Measurements from ENCODE around the gene METTL15.
"Not testable (repeated sequence)": the region's sequence is repeated elsewhere in the genome, so short reads cannot be mapped to it uniquely, and the experiment has no call there.

The METTL15 gene

DNA sequence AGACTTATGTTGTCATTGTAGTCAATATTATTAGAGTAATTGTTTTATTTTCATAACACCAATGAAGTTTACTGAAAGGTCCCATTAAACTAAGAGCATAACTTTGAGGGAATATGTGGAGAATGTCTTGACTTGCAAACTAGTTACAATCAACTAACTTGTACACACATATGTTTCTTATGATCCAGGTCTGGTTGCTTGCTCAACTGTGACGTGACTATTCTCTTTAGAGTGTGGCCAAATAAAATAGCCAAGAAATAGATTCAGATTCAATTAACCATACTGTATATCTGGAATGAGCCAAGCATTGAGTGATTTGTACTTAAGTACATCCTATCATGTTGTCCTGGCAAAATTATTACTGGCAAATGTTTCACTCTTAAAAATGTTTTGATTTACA is 101.7 kb downstream of the METTL15 start:
- Histone ChIP-seq H3K36me3 (ENCODE audit: insufficient read depth, low read length) (peaks cover 10% of the 10 kb centered on the region; the same call in 1 of the 2 replicates), H3K9me3 (ENCODE audit: insufficient read depth, low read depth, low read length) (no peaks in the 10 kb centered on the region), H3K27ac (ENCODE audit: low read depth, low read length) (no peak overlapping the region), H3K4me3 (ENCODE audit: low read length) (no peak overlapping the region), H3K27me3 (ENCODE audit: insufficient read depth, low read length) (no peaks in the 10 kb centered on the region), H3K4me1 (ENCODE audit: insufficient read depth, low read length) (no peaks in the 10 kb centered on the region), H3K9ac (ENCODE audit: low read depth, low read length) (no peak overlapping the region)
- 86% methylated on average over 1 of the region's 1 CpG for WGBS

DNA sequence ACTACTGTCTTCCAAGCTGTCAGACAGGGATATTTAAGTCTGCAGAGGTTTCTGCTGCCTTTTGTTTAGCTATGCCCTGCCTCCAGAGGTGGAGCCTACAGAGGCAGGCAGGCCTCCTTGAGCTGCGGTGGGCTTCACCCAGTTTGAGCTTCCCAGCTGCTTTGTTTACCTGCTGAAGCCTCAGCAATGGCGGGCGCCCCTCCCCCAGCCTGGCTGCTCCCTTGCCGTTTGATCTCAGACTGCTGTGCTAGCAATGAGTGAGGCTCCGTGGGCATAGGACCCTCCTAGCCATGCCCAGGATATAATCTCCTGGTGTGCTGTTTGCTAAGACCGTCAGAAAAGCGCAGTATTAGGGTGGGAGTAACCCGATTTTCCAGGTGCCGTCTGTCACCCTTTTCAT is 113.9 kb downstream of the METTL15 start:
- H3K27me3 ChIP-seq (ENCODE audit: insufficient read depth, low read length); H3K27ac ChIP-seq (ENCODE audit: low read depth, low read length); H3K36me3 ChIP-seq (ENCODE audit: insufficient read depth, low read length); H3K4me3 ChIP-seq (ENCODE audit: low read length); H3K9ac ChIP-seq (ENCODE audit: low read depth, low read length); H3K4me1 ChIP-seq (ENCODE audit: insufficient read depth, low read length); H3K9me3 ChIP-seq (ENCODE audit: insufficient read depth, low read depth, low read length): not testable (repeated sequence)
- 94% methylated on average over 9 of the region's 9 CpGs for WGBS

- Histone ChIP-seq H3K36me3 (ENCODE audit: insufficient read depth, low read length) (no peaks in the 10 kb centered on the region), H3K27me3 (ENCODE audit: insufficient read depth, low read length) (no peaks in the 10 kb centered on the region), H3K9me3 (ENCODE audit: insufficient read depth, low read depth, low read length) (no peaks in the 10 kb centered on the region), H3K9ac (ENCODE audit: low read depth, low read length) (no peak overlapping the region), H3K27ac (ENCODE audit: low read depth, low read length) (no peak overlapping the region), H3K4me3 (ENCODE audit: low read length) (no peak overlapping the region), H3K4me1 (ENCODE audit: insufficient read depth, low read length) (no peaks in the 10 kb centered on the region)
- WGBS = 83% methylated on average over 1 of the region's 1 CpG
Observed at GRCh38 chr11:28223577-28223976, 115.4 kb downstream of the METTL15 start.

- Histone ChIP-seq H3K27ac (ENCODE audit: low read depth, low read length) (no peak overlapping the region), H3K4me3 (ENCODE audit: low read length) (no peak overlapping the region), H3K27me3 (ENCODE audit: insufficient read depth, low read length) (no peaks in the 10 kb centered on the region), H3K9ac (ENCODE audit: low read depth, low read length) (no peak overlapping the region), H3K9me3 (ENCODE audit: insufficient read depth, low read depth, low read length) (no peaks in the 10 kb centered on the region), H3K4me1 (ENCODE audit: insufficient read depth, low read length) (no peaks in the 10 kb centered on the region), H3K36me3 (ENCODE audit: insufficient read depth, low read length) (no peaks in the 10 kb centered on the region)
- no CpG with 5 or more reads among the region's 2 CpGs for WGBS
Observed at GRCh38 chr11:28223994-28224393, 115.8 kb downstream of the METTL15 start.

DNA sequence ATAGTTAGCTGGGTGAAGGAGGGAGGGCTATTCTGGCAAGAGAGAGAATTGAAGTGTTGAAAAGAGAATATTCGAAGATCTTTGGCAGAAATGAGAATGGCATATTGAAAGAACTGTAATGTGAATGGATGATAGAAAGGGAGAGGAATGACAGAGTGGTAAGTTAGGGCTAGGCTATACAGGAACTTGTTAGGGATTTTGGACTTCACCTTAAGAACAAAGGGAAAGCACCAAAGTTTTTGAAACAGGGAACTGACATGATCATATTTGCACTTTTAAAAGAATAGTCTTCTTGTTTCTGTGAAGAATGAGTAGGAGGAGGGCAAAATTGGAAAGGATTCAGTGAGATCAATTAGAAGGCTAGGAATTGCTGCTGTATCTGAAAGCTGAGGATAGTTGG is 119.3 kb downstream of the METTL15 start:
- H3K4me1 ChIP-seq (ENCODE audit: insufficient read depth, low read length) = no peaks in the 10 kb centered on the region
- H3K9ac ChIP-seq (ENCODE audit: low read depth, low read length) = no peak overlapping the region
- no peaks in the 10 kb centered on the region for H3K27me3 ChIP-seq (ENCODE audit: insufficient read depth, low read length)
- H3K27ac ChIP-seq (ENCODE audit: low read depth, low read length) = no peak overlapping the region
- no peaks in the 10 kb centered on the region for H3K9me3 ChIP-seq (ENCODE audit: insufficient read depth, low read depth, low read length)
- no peaks in the 10 kb centered on the region for H3K36me3 ChIP-seq (ENCODE audit: insufficient read depth, low read length)
- H3K4me3 ChIP-seq (ENCODE audit: low read length) = no peak overlapping the region
- WGBS = 98% methylated on average over 1 of the region's 1 CpG

DNA sequence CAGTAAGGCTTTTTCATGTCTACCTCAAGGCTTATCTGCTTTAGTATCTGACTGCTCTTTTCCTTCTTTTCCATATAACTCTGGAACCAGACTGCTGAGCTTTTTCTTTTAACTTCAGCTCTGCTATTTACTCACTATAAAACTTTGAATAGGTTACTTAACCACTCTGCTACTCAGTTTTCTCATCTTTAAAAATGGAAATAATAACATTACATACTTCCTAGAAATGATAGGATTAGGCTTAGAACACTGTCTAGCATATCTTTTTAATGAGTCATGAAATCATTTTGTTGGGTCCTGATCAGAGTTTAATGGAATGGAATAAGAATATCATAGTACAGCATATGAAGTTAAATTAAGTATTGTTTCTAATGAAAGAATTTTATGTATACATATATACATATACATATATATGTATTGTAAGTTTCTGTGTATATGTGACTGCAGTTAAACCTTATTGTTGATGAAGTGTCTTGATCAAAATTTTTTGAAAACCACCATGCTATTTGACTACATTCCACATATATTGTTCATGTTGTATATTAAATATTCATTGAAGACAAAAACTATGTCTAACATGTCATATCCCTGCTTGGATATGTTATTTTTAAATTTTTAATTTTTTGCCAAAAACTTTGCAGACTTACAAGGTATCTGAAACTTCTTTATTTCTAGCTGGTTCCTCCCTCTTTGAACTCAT is 120.2 kb downstream of the METTL15 start:
- Histone ChIP-seq H3K4me3 (ENCODE audit: low read length) (no peak overlapping the region), H3K4me1 (ENCODE audit: insufficient read depth, low read length) (no peaks in the 10 kb centered on the region), H3K9ac (ENCODE audit: low read depth, low read length) (no peak overlapping the region), H3K36me3 (ENCODE audit: insufficient read depth, low read length) (no peaks in the 10 kb centered on the region), H3K27ac (ENCODE audit: low read depth, low read length) (no peak overlapping the region), H3K9me3 (ENCODE audit: insufficient read depth, low read depth, low read length) (no peaks in the 10 kb centered on the region), H3K27me3 (ENCODE audit: insufficient read depth, low read length) (no peaks in the 10 kb centered on the region)

DNA sequence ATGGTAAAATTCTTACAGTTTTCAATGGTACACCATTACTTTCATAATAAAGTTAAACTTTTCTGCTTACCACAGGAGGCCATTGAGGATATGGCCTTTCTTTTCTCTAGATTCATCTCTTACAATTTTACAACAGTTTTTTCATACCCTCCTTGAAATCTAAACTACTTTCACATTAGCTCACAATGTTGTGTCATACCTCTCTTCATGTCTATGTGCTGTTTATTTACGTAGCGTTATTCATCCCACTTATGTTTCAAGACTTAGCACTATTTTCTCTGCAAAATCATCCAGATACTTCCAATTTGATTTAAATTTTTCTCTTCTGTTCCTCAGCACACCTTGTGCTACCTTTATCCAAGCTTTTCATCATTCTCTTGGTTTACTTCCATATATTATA is 123.3 kb downstream of the METTL15 start:
- over 99% methylated on average over 2 of the region's 2 CpGs for WGBS
- Histone ChIP-seq H3K4me1 (ENCODE audit: insufficient read depth, low read length) (no peaks in the 10 kb centered on the region), H3K4me3 (ENCODE audit: low read length) (no peak overlapping the region), H3K27ac (ENCODE audit: low read depth, low read length) (no peak overlapping the region), H3K9ac (ENCODE audit: low read depth, low read length) (no peak overlapping the region), H3K27me3 (ENCODE audit: insufficient read depth, low read length) (no peaks in the 10 kb centered on the region), H3K36me3 (ENCODE audit: insufficient read depth, low read length) (no peaks in the 10 kb centered on the region), H3K9me3 (ENCODE audit: insufficient read depth, low read depth, low read length) (no peaks in the 10 kb centered on the region)

DNA sequence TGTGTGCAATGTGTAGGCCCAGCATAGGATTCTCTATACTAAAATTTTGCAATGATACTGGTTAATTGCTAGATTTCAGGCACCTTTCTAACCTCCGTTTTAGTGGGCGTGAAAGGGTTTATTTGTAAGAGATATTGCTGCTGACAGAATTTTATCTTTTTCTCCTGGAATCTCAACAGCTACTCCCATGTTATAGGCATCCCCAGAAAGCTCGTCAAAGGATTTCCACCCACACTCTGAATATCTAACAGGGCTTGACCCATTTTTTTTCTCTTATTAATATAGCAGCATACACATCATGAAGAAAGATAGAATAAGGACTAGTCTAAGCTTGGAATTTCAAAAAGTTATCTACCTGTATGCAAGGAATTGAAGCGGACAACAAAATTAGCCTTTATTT is 124.5 kb downstream of the METTL15 start:
- H3K4me3 ChIP-seq (ENCODE audit: low read length) = no peak overlapping the region
- H3K36me3 ChIP-seq (ENCODE audit: insufficient read depth, low read length) = no peaks in the 10 kb centered on the region
- 94% methylated on average over 1 of the region's 4 CpGs for WGBS
- H3K27me3 ChIP-seq (ENCODE audit: insufficient read depth, low read length) = no peaks in the 10 kb centered on the region
- H3K4me1 ChIP-seq (ENCODE audit: insufficient read depth, low read length) = no peaks in the 10 kb centered on the region
- no peaks in the 10 kb centered on the region for H3K9me3 ChIP-seq (ENCODE audit: insufficient read depth, low read depth, low read length)
- no peak overlapping the region for H3K27ac ChIP-seq (ENCODE audit: low read depth, low read length)
- H3K9ac ChIP-seq (ENCODE audit: low read depth, low read length) = no peak overlapping the region

DNA sequence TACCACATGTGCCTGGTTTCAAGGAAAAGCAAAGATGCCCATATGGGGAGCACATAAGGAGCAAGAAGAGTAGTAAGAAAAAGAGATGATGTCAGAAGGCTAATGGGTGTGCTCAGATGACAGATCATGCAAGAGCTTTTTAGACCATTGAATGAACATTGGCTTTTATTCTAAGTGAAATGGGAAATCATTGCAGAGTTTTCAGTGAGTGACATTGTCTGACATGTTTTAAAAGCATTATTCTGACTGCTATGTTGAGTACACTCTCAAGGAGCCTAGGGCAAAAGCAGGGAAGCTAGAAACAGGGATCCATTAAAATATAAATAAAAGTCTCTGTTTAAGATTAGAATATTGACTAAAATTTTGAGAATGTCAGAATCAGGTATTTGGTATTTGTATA is 133.6 kb downstream of the METTL15 start:
- H3K9ac ChIP-seq (ENCODE audit: low read depth, low read length) = no peak overlapping the region
- no peaks in the 10 kb centered on the region for H3K4me1 ChIP-seq (ENCODE audit: insufficient read depth, low read length)
- H3K4me3 ChIP-seq (ENCODE audit: low read length) = no peak overlapping the region
- H3K36me3 ChIP-seq (ENCODE audit: insufficient read depth, low read length) = no peaks in the 10 kb centered on the region
- H3K9me3 ChIP-seq (ENCODE audit: insufficient read depth, low read depth, low read length) = no peaks in the 10 kb centered on the region
- H3K27me3 ChIP-seq (ENCODE audit: insufficient read depth, low read length) = no peaks in the 10 kb centered on the region
- no peak overlapping the region for H3K27ac ChIP-seq (ENCODE audit: low read depth, low read length)

DNA sequence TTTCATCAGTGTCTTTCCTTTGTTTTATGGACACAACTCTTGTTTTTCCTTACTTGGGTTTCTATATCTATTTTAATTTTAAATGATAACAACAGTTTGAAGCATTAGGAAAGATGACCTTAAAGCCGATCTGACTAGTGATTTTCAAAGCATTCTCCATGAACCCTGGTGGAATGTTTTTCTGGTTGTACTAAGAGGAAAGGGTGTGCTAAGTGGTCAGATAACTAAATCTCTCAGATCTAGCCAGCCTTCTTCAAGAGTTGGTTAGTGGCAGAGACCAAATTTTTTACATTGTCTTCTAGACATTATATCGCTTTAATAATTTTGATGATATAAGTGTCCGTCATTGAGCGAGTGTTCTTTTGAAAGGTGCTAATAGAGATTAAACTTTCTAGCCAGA is 134.4 kb downstream of the METTL15 start:
- H3K4me3 ChIP-seq (ENCODE audit: low read length) = no peak overlapping the region
- H3K9ac ChIP-seq (ENCODE audit: low read depth, low read length) = no peak overlapping the region
- no peaks in the 10 kb centered on the region for H3K4me1 ChIP-seq (ENCODE audit: insufficient read depth, low read length)
- no peaks in the 10 kb centered on the region for H3K27me3 ChIP-seq (ENCODE audit: insufficient read depth, low read length)
- H3K9me3 ChIP-seq (ENCODE audit: insufficient read depth, low read depth, low read length) = no peaks in the 10 kb centered on the region
- no peaks in the 10 kb centered on the region for H3K36me3 ChIP-seq (ENCODE audit: insufficient read depth, low read length)
- no peak overlapping the region for H3K27ac ChIP-seq (ENCODE audit: low read depth, low read length)
- 95% methylated on average over 1 of the region's 4 CpGs for WGBS

DNA sequence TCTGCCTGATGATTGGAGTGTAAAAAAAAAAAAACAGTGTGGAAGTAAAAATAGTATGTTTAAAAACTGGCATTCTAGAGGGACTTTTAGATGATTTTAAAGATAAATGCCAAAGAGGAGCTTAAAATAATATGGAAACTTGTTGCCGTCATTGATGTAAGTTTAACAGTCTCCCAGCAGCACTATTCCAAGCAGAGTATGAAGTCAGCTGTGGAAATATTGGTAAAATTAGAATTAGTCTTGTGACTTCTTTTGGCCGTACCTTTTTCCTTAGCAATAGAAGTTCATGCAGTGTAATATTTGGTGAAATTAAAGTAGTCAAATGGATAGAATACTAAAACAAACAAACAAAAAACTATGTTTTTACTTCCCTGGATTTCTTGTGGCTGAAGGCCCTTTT is 134.9 kb downstream of the METTL15 start:
- no peaks in the 10 kb centered on the region for H3K4me1 ChIP-seq (ENCODE audit: insufficient read depth, low read length)
- no peak overlapping the region for H3K4me3 ChIP-seq (ENCODE audit: low read length)
- H3K36me3 ChIP-seq (ENCODE audit: insufficient read depth, low read length) = no peaks in the 10 kb centered on the region
- WGBS = 97% methylated on average over 2 of the region's 2 CpGs
- H3K9ac ChIP-seq (ENCODE audit: low read depth, low read length) = no peak overlapping the region
- H3K27ac ChIP-seq (ENCODE audit: low read depth, low read length) = no peak overlapping the region
- no peaks in the 10 kb centered on the region for H3K9me3 ChIP-seq (ENCODE audit: insufficient read depth, low read depth, low read length)
- H3K27me3 ChIP-seq (ENCODE audit: insufficient read depth, low read length) = no peaks in the 10 kb centered on the region

DNA sequence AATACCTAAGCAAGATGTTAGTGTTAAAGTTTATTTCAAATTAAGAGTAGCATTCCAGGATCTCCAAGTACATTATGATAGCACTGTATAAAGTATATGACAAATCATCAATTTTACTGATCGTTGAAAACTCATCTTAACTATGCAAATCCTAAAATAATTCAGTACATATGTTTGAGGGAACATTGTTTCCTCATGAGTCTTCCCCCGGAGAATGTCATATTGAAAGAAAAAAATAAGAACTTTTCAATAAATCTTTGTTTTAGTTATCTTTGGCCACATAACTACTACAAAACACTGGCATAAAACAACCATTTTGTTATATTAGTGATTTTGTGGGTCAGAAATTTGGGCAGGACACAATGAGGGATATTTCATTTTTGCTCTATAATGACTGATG is 135.4 kb downstream of the METTL15 start:
- WGBS = no CpG with 5 or more reads among the region's 2 CpGs
- no peaks in the 10 kb centered on the region for H3K36me3 ChIP-seq (ENCODE audit: insufficient read depth, low read length)
- no peak overlapping the region for H3K27ac ChIP-seq (ENCODE audit: low read depth, low read length)
- H3K4me3 ChIP-seq (ENCODE audit: low read length) = no peak overlapping the region
- no peaks in the 10 kb centered on the region for H3K4me1 ChIP-seq (ENCODE audit: insufficient read depth, low read length)
- no peaks in the 10 kb centered on the region for H3K27me3 ChIP-seq (ENCODE audit: insufficient read depth, low read length)
- H3K9ac ChIP-seq (ENCODE audit: low read depth, low read length) = no peak overlapping the region
- no peaks in the 10 kb centered on the region for H3K9me3 ChIP-seq (ENCODE audit: insufficient read depth, low read depth, low read length)

Data from HUES64 (cell line).